ENCODE results near the gene OSBPL3.

- TF ChIP-seq CTCF (IDR thresholded peaks at IDR 0.05) (no peak), POLR2A (IDR thresholded peaks at IDR 0.05) (no peak)
Measured at GRCh38 chr7:24830440-24831050, 149.4 kb downstream of the OSBPL3 start.

All from heart left ventricle (tissue), 13 donors.